Keratinocyte (primary cell): ENCODE measurements around the gene ADAMTS2. TPM values are rescaled to one million over a fixed set of nuclear protein-coding genes. Genes with fewer than 3 reads are reported as not detected.

Experiments
- DNase-seq: peaks from one replicate; pipeline ENCODE4 v3.0.0-alpha.2; 2011; ENCODE audit warnings: low read depth, missing footprints, low spot score
- FAIRE-seq: peaks from 2 replicates; lab custom pipeline; 2011; peaks lifted over from hg19 to GRCh38; lab: Jason Lieb, UNC
- H2AFZ ChIP-seq: 2 replicates; pipeline ENCODE4 v1.6.0; 2012; ENCODE audit warnings: low read length, control low read depth, inconsistent platforms; ENCODE audit not compliant: control insufficient read depth
- H3K27ac ChIP-seq: 2 replicates; pipeline ENCODE4 v1.5.1; 2011; ENCODE audit warnings: low read length; ENCODE audit not compliant: control insufficient read depth, insufficient read depth
- H3K27me3 ChIP-seq: 3 replicates; pipeline ENCODE4 v1.6.0; 2011; ENCODE audit warnings: low read length; ENCODE audit not compliant: control insufficient read depth, insufficient read depth; ENCODE audit errors: extremely low read depth
- H3K36me3 ChIP-seq, 2 experiments: 2 replicates in 1 of 2; 3 replicates in 1 of 2; pipeline ENCODE4 v1.5.1; 2011; ENCODE audit warnings: low read length in 2 of 2, mild to moderate bottlenecking in 1 of 2; ENCODE audit not compliant: control insufficient read depth in 2 of 2, insufficient read depth in 2 of 2; ENCODE audit errors: extremely low read depth in 1 of 2
- H3K4me1 ChIP-seq: 3 replicates; pipeline ENCODE4 v1.5.1; 2011; ENCODE audit warnings: low read length; ENCODE audit not compliant: control insufficient read depth, insufficient read depth; ENCODE audit errors: extremely low read depth
- H3K4me2 ChIP-seq: 3 replicates; pipeline ENCODE4 v1.6.0; 2011; ENCODE audit warnings: low read depth, low read length; ENCODE audit not compliant: control insufficient read depth, insufficient read depth; ENCODE audit errors: extremely low read depth
- H3K4me3 ChIP-seq, 3 experiments: fragments of 200-600 bp in 1 of 3; sonication (generic) in 1 of 3; 2 replicates in 2 of 3; 3 replicates in 1 of 3; pipeline ENCODE4 v1.5.1; 2011 to 2016; ENCODE audit warnings: low read length in 3 of 3, mild to moderate bottlenecking in 3 of 3, control low read depth in 2 of 3, inconsistent platforms in 1 of 3, low read depth in 1 of 3, mixed read lengths in 1 of 3, mixed run types in 1 of 3, moderate library complexity in 1 of 3; ENCODE audit not compliant: control insufficient read depth in 2 of 3, insufficient read depth in 2 of 3; ENCODE audit errors: extremely low read depth in 1 of 3
- H3K79me2 ChIP-seq: 2 replicates; pipeline ENCODE4 v1.6.0; 2012; ENCODE audit warnings: low read length; ENCODE audit not compliant: control insufficient read depth, insufficient read depth
- H3K9ac ChIP-seq: 3 replicates; pipeline ENCODE4 v1.6.0; 2011; ENCODE audit warnings: low read length; ENCODE audit not compliant: control insufficient read depth, insufficient read depth; ENCODE audit errors: extremely low read depth
- H3K9me1 ChIP-seq: 3 replicates; pipeline ENCODE4 v1.6.0; 2011; ENCODE audit warnings: low read length; ENCODE audit not compliant: control insufficient read depth, insufficient read depth; ENCODE audit errors: extremely low read depth
- H3K9me3 ChIP-seq: 2 replicates; pipeline ENCODE4 v1.5.1; 2012; ENCODE audit warnings: low read depth, low read length; ENCODE audit not compliant: control insufficient read depth
- H4K20me1 ChIP-seq: 3 replicates; pipeline ENCODE4 v1.6.0; 2011; ENCODE audit warnings: low read length; ENCODE audit not compliant: control insufficient read depth, insufficient read depth; ENCODE audit errors: extremely low read depth
- EZH2 ChIP-seq: IDR thresholded peaks from one replicate; pipeline ENCODE4 v1.6.1; 2012; ENCODE audit warnings: inconsistent platforms, mild to moderate bottlenecking, low read length, moderate library complexity
- dilution Hi-C: fragments of 300-500 bp; cut with MboI; formaldehyde crosslinking; loops from one replicate; pipeline ENCODE4 v1.7.0; 2020; ENCODE audit warnings: low sequenced_read_pairs; ENCODE audit not compliant: extremely low pct_ligation_motif_present
- polyA plus RNA-seq, 5 experiments: library from polyadenylated mRNA; depleted of rRNA in 3 of 5; stranded (reverse) in 3 of 5; stranded (forward) in 1 of 5; unstranded in 1 of 5; fragments of >200 nt; gene quantifications; 1 replicate in 1 of 5; 2 replicates in 3 of 5; 3 replicates in 1 of 5; pipeline versions ENCODE4 v1.2.1 to v1.2.3, GENCODE V29; 2011 to 2012; ENCODE audit warnings: missing spikeins in 2 of 5, low read depth in 1 of 5, low replicate concordance in 1 of 5
- TF ChIP-seq, protein P1 (sequence below), 3 experiments: IDR thresholded peaks in 1 of 3; conservative IDR thresholded peaks in 1 of 3; optimal IDR thresholded peaks in 1 of 3; 2 replicates in 2 of 3; 3 replicates in 1 of 3; pipeline versions ENCODE3 to v1.5.1; 2011; ENCODE audit warnings: low read length in 3 of 3, mild to moderate bottlenecking in 3 of 3, moderate library complexity in 2 of 3, control low read depth in 1 of 3, inconsistent platforms in 1 of 3; ENCODE audit not compliant: insufficient read depth in 2 of 3; ENCODE audit errors: extremely low read depth in 1 of 3

ADAMTS2 gene
- polyA plus RNA-seq, 1 donor (not counting 4 experiments of a cell fraction or from before 2014, with no cell fraction given): not detected

DNA sequence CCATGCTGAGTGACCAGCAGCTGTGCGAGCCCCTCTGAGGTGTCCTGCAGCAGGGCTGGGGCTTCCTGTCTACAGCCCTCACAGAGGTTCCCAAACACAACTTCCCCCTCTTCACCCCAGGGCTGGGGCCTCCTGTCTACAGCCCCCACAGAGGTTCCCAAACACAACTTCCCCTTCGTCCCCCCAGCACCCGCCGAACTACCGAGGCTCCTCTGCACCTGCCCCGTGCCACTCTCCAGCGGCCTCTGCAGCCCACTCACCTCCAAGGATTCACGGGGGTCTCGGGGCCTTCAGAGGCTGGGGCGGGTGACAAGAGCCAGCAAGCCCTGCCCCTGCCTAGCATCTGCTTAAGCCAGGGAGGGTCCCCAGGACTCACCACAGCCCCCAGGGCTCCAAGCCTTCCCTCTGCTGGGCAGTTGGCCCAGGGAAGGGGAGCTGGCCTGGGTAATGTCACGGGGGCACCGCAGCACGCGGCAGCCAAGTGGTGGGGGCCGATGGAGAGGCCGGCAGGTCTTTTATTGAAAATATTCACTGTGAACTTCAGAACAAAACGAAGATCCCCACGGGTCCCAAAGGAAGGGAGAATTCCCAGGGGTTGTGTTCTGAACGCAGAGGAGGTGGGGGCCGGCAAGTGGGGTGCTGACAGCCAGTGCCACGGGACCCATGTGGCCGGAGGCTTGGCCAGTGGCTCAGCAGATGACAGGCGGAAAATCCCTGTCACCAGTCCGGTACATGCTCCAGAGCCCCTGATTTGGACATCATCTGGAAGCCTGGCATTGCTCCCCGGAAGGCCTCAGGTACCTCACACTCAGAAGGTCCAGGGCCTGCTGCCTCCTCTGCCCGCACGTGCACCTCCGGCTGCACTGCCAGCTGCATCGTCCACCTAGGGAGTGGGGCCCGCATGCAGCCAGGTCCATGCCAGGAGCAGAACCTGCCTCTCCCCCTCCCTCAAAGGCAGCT is 125.3 kb downstream of the ADAMTS2 start:
- no peaks in the 10 kb centered on the region for H4K20me1 ChIP-seq
- dilution Hi-C loops: no loop called here
- TF ChIP-seq, protein P1, sequence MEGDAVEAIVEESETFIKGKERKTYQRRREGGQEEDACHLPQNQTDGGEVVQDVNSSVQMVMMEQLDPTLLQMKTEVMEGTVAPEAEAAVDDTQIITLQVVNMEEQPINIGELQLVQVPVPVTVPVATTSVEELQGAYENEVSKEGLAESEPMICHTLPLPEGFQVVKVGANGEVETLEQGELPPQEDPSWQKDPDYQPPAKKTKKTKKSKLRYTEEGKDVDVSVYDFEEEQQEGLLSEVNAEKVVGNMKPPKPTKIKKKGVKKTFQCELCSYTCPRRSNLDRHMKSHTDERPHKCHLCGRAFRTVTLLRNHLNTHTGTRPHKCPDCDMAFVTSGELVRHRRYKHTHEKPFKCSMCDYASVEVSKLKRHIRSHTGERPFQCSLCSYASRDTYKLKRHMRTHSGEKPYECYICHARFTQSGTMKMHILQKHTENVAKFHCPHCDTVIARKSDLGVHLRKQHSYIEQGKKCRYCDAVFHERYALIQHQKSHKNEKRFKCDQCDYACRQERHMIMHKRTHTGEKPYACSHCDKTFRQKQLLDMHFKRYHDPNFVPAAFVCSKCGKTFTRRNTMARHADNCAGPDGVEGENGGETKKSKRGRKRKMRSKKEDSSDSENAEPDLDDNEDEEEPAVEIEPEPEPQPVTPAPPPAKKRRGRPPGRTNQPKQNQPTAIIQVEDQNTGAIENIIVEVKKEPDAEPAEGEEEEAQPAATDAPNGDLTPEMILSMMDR (optimal IDR thresholded peaks at IDR 0.05 in 1 of 3, IDR thresholded peaks at IDR 0.05 in 1 of 3, conservative IDR thresholded peaks at IDR 0.05 in 1 of 3; ENCODE audit: extremely low read depth in 1 of 3, insufficient read depth in 2 of 3, low read length in 3 of 3): no peak
- no peak for TF ChIP-seq EZH2
- H3K4me1 ChIP-seq: no peaks in the 10 kb centered on the region
- no peaks in the 10 kb centered on the region for H3K9me1 ChIP-seq
- H3K27ac ChIP-seq: no peak overlapping the region
- no peak overlapping the region for H3K9ac ChIP-seq
- no peaks in the 10 kb centered on the region for H3K27me3 ChIP-seq
- no peak overlapping the region for H3K4me2 ChIP-seq
- peaks cover 31% of the 10 kb centered on the region for H3K9me3 ChIP-seq
- no peaks in the 10 kb centered on the region for H3K79me2 ChIP-seq
- DNase-seq: no peak
- H3K4me3 ChIP-seq: no peak overlapping the region
- no peaks in the 10 kb centered on the region for H3K36me3 ChIP-seq
- no peak for FAIRE-seq
- no peak overlapping the region for H2AFZ ChIP-seq

DNA sequence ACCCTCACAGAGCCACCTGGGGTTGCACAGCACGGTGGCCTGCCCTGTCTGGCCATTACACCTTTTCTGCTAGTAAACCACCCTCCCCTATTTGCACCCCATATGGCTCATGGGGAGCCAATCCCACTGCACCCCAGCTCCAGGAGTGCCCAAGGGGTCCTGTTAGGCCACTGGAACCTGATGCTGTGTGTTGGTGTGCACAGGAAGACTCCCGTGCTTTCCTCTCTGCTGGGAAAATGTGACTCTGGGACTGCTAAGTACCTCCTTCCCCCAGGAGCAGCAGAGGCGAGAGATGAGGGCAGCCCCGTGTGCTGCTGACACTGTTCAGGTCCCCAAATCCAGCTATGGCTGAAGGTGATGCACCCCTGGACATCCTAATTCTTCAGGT is 126.3 kb downstream of the ADAMTS2 start:
- Histone ChIP-seq H3K9ac (no peak overlapping the region), H3K27me3 (no peaks in the 10 kb centered on the region), H3K4me2 (no peak overlapping the region), H3K9me1 (no peaks in the 10 kb centered on the region), H3K79me2 (no peaks in the 10 kb centered on the region), H4K20me1 (no peaks in the 10 kb centered on the region), H3K9me3 (peaks cover 28% of the 10 kb centered on the region), H2AFZ (no peak overlapping the region), H3K4me3 (no peak overlapping the region), H3K36me3 (no peaks in the 10 kb centered on the region), H3K4me1 (no peaks in the 10 kb centered on the region), H3K27ac (no peak overlapping the region)
- FAIRE-seq (no peak), DNase-seq (no peak)
- no peak for TF ChIP-seq EZH2
- TF ChIP-seq, protein P1 (optimal IDR thresholded peaks at IDR 0.05 in 1 of 3, IDR thresholded peaks at IDR 0.05 in 1 of 3, conservative IDR thresholded peaks at IDR 0.05 in 1 of 3; ENCODE audit: extremely low read depth in 1 of 3, insufficient read depth in 2 of 3, low read length in 3 of 3): no peak
- dilution Hi-C loops: no loop called here
